GM12872 (cell line): ENCODE measurements around the gene LCE1F.

ENCODE experiments used
- TF ChIP-seq, protein P1 (sequence below): IDR thresholded peaks from 3 replicates; pipeline ENCODE4 v1.5.1; 2011; ENCODE audit warnings: low read depth, mild to moderate bottlenecking, low read length, moderate library complexity; ENCODE audit not compliant: insufficient read depth

LCE1F gene

GRCh38 chr1:152743371-152744145, 31.4 kb upstream of the LCE1F start:
- TF ChIP-seq, protein P1, sequence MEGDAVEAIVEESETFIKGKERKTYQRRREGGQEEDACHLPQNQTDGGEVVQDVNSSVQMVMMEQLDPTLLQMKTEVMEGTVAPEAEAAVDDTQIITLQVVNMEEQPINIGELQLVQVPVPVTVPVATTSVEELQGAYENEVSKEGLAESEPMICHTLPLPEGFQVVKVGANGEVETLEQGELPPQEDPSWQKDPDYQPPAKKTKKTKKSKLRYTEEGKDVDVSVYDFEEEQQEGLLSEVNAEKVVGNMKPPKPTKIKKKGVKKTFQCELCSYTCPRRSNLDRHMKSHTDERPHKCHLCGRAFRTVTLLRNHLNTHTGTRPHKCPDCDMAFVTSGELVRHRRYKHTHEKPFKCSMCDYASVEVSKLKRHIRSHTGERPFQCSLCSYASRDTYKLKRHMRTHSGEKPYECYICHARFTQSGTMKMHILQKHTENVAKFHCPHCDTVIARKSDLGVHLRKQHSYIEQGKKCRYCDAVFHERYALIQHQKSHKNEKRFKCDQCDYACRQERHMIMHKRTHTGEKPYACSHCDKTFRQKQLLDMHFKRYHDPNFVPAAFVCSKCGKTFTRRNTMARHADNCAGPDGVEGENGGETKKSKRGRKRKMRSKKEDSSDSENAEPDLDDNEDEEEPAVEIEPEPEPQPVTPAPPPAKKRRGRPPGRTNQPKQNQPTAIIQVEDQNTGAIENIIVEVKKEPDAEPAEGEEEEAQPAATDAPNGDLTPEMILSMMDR = no peak

DNA sequence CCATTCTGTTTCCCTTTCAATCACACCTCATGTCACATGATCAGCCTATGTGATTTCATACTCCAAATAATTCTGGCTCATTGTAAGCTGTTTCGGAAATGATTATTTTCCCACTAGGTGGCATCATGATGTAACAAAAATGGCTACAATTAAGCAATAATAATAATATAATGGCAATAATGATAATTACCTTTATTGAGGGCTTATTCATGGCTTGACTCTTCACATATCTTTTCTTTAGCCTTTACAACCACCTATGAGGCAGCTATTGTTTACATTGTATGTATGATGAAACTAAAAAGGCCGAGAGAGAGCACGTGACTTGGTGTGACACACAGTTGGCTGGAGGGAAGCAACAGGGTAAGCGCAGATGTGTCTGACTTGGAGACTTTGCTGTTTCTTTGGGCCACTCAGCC, 29.6 kb upstream of the LCE1F start:
- TF ChIP-seq, protein P1 = no peak

- TF ChIP-seq, protein P1 = no peak
These were observed 29.0 kb upstream of the LCE1F start for GRCh38 chr1:152745765-152746444.

DNA sequence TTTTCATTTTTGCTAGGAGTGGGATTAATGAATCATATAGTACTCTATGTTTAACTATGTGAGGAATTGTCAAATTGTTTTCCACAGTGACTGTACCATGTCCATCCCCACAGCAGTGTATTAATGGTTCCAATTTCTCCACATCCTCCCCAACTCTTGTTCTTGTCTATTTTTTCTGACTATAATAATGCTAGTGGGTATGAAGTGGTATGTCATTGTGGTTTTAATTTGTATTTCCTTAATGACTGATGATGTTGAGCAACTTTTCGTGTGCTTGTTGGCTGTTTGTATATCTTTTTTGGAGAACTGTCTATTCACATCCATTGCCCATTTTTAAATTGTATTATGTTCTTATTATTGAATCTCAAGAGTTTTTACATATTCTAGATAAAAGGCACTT, 27.1 kb upstream of the LCE1F start:
- TF ChIP-seq, protein P1 = no peak

DNA sequence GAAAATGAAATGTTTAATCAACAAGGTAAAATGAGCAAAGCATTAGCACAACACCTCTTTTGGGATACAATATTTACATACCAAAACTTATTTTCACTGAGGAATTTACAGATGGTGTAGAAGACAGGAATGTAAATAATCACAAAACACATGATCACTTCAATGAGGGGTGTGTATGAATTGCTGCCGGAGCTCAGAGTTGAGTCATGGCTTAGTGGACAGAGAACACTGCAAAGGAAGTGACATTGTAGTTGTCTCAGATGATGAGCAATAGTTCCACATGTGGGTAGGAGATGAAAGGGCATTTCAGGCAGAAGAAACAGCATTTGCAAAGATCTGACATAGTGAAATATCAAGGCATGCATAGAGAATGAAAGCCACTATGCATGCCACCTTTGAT, 22.7 kb upstream of the LCE1F start:
- TF ChIP-seq, protein P1 = no peak

- TF ChIP-seq, protein P1 = no peak
These were observed 21.4 kb upstream of the LCE1F start for GRCh38 chr1:152753586-152753985.

GRCh38 chr1:152756872-152757271, 18.1 kb upstream of the LCE1F start:
- TF ChIP-seq, protein P1 = no peak
